Loucy (cell line): ENCODE results near the gene RHEBL1.
A peak's percentile ranks its signal among the peaks of the same experiment; 100 is the strongest.

Source experiments
- H2AFZ ChIP-seq: fragments of 200-600 bp; sonication (generic); 2 replicates; pipeline ENCODE4 v1.6.0; 2016; ENCODE audit warnings: antibody characterized with exemption, mild to moderate bottlenecking, low read length, moderate library complexity
- H3F3A ChIP-seq: fragments of 200-600 bp; 2 replicates; pipeline ENCODE4 v1.6.0; 2016; ENCODE audit warnings: antibody characterized with exemption, low read depth, mild to moderate bottlenecking
- H3K27me3 ChIP-seq: fragments of 200-600 bp; sonication (generic); 2 replicates; pipeline ENCODE4 v1.6.1; 2014; ENCODE audit warnings: low read length, mild to moderate bottlenecking; ENCODE audit not compliant: insufficient read depth, poor library complexity, severe bottlenecking
- H3K36me3 ChIP-seq: fragments of 200-600 bp; sonication (generic); 2 replicates; pipeline ENCODE4 v1.6.1; 2016; ENCODE audit warnings: low read length; ENCODE audit not compliant: insufficient read depth
- H3K4me1 ChIP-seq: fragments of 200-600 bp; sonication (generic); 2 replicates; pipeline ENCODE4 v1.5.1; 2014; ENCODE audit warnings: low read length, mild to moderate bottlenecking; ENCODE audit not compliant: insufficient read depth, poor library complexity, severe bottlenecking
- H3K4me2 ChIP-seq: fragments of 200-600 bp; sonication (generic); 2 replicates; pipeline ENCODE4 v1.6.0; 2014; ENCODE audit warnings: antibody characterized with exemption, low read length, low read depth, mild to moderate bottlenecking; ENCODE audit not compliant: poor library complexity, severe bottlenecking
- H3K4me3 ChIP-seq: fragments of 200-600 bp; sonication (generic); 2 replicates; pipeline ENCODE4 v1.5.1; 2014; ENCODE audit warnings: low read length, mild to moderate bottlenecking, mixed read lengths; ENCODE audit not compliant: poor library complexity, severe bottlenecking
- H3K79me2 ChIP-seq: fragments of 200-600 bp; sonication (generic); 2 replicates; pipeline ENCODE4 v1.6.1; 2014; ENCODE audit warnings: low read length; ENCODE audit not compliant: insufficient read depth
- H3K9ac ChIP-seq: fragments of 200-600 bp; sonication (generic); 2 replicates; pipeline ENCODE4 v1.6.0; 2014; ENCODE audit warnings: mild to moderate bottlenecking, low read depth, low read length, moderate library complexity; ENCODE audit not compliant: poor library complexity, severe bottlenecking
- H3K9me2 ChIP-seq: fragments of 200-600 bp; sonication (generic); replicated peaks from 2 replicates; pipeline ENCODE4 v1.6.1; 2016; ENCODE audit warnings: low read depth, low read length, mixed read lengths
- H3K9me3 ChIP-seq: fragments of 200-600 bp; sonication (generic); 2 replicates; pipeline ENCODE4 v1.6.1; 2014; ENCODE audit warnings: mild to moderate bottlenecking, antibody characterized with exemption, low read length, low read depth; ENCODE audit not compliant: insufficient read depth
- H4K20me1 ChIP-seq: fragments of 200-600 bp; sonication (generic); 2 replicates; pipeline ENCODE4 v1.6.0; 2014; ENCODE audit warnings: antibody characterized with exemption, low read length, mild to moderate bottlenecking; ENCODE audit not compliant: insufficient read depth, poor library complexity, severe bottlenecking
- EZH2phosphoT487 ChIP-seq: fragments of 200-600 bp; IDR thresholded peaks from 2 replicates; pipeline ENCODE4 v1.6.1; 2018; ENCODE audit warnings: antibody characterized with exemption, mild to moderate bottlenecking, moderate library complexity, borderline replicate concordance
- TF ChIP-seq, protein P1 (sequence below): fragments of 200-600 bp; sonication (generic); conservative IDR thresholded peaks from 2 replicates; pipeline ENCODE4 v1.5.1; 2014; ENCODE audit warnings: mild to moderate bottlenecking, antibody characterized with exemption, low read length

RHEBL1 gene

DNA sequence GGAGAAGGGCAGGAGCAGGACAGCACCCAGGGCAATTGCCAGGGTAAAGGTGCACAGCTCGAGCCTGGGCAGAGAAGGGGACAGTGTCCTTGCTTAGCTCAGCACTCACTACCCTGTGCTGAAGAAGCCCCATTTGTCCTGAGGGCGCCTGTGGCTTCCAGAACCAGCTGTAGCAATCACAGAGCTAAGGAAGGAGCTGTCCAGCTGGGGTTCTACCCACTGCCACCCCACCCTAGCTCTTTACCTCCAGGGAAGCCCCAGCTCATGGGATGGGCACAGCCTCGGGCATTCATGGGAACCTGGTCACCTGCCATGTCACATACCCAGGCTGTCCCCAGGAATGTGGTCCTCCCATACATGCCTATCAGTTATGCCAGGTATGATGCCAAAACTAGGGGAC, 35.0 kb upstream of the RHEBL1 start:
- Histone ChIP-seq H3K9me3 (no peaks in the 10 kb centered on the region), H3K4me3 (no peak overlapping the region), H3K4me2 (peak overlapping the region; percentile 30), H2AFZ (no peak overlapping the region), H3K36me3 (peaks cover 35% of the 10 kb centered on the region; the same call in 1 of the 2 replicates), H3K4me1 (peaks cover 34% of the 10 kb centered on the region), H3F3A (no peaks in the 10 kb centered on the region), H3K9ac (no peak overlapping the region), H3K27me3 (no peaks in the 10 kb centered on the region), H4K20me1 (peaks cover 13% of the 10 kb centered on the region), H3K9me2 (no peaks in the 10 kb centered on the region), H3K79me2 (peaks cover 33% of the 10 kb centered on the region)
- TF ChIP-seq, protein P1, sequence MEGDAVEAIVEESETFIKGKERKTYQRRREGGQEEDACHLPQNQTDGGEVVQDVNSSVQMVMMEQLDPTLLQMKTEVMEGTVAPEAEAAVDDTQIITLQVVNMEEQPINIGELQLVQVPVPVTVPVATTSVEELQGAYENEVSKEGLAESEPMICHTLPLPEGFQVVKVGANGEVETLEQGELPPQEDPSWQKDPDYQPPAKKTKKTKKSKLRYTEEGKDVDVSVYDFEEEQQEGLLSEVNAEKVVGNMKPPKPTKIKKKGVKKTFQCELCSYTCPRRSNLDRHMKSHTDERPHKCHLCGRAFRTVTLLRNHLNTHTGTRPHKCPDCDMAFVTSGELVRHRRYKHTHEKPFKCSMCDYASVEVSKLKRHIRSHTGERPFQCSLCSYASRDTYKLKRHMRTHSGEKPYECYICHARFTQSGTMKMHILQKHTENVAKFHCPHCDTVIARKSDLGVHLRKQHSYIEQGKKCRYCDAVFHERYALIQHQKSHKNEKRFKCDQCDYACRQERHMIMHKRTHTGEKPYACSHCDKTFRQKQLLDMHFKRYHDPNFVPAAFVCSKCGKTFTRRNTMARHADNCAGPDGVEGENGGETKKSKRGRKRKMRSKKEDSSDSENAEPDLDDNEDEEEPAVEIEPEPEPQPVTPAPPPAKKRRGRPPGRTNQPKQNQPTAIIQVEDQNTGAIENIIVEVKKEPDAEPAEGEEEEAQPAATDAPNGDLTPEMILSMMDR = no peak
- no peak for TF ChIP-seq EZH2phosphoT487

DNA sequence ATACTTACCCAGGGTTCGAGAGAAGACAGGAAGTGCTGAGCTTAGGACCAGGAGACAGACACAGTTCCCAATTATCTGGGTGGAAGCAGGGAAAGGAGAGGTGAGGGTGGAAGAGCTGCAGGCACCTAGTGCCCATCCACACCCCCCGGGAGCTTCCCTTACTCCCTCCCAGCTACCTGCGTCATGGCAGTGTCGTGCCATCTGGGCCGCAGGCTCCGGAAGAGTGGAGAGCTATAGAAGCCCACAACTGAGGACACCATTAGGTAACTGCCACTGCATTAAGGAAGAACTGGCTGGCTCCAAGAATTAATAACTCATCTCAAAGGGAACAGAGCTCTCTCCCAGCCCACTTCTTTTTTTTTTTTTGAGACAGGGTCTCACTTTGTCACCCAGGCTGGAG, 30.6 kb upstream of the RHEBL1 start:
- peaks cover 44% of the 10 kb centered on the region; the same call in 1 of the 2 replicates for H3K36me3 ChIP-seq
- H3K4me2 ChIP-seq = no peak overlapping the region
- no peaks in the 10 kb centered on the region for H4K20me1 ChIP-seq
- H3K4me1 ChIP-seq = peaks cover 9% of the 10 kb centered on the region
- H3K27me3 ChIP-seq = no peaks in the 10 kb centered on the region
- no peak for TF ChIP-seq EZH2phosphoT487
- TF ChIP-seq, protein P1 = no peak
- no peaks in the 10 kb centered on the region for H3K9me2 ChIP-seq
- no peak overlapping the region for H3K9ac ChIP-seq
- H3K4me3 ChIP-seq = no peak overlapping the region
- H3K9me3 ChIP-seq = no peaks in the 10 kb centered on the region
- no peaks in the 10 kb centered on the region for H3F3A ChIP-seq
- H2AFZ ChIP-seq = no peak overlapping the region
- peaks cover 2% of the 10 kb centered on the region; the same call in 1 of the 2 replicates for H3K79me2 ChIP-seq

DNA sequence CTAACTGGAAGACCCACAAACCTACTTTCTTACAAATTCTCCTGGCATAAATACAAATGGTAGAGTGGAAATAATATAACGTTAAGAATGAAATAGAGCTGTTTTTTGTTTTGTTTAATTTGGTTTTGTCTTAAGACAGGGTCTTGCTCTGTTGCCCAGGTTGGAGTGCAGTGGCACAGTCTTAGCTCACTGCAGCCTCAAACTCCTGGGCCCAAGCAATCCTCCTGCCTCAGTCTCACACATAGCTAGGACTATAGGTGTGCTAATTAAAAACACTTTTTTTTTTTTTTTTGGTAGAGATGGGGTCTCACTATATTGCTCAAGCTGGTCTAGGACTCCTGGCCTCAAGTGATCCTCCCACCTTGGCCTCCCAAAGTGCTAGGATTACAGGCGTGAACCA, 28.9 kb upstream of the RHEBL1 start:
- Histone ChIP-seq H3K4me3 (no peak overlapping the region), H3K9me3 (no peaks in the 10 kb centered on the region), H3K9me2 (no peaks in the 10 kb centered on the region), H4K20me1 (no peaks in the 10 kb centered on the region), H3K9ac (no peak overlapping the region), H3K27me3 (no peaks in the 10 kb centered on the region), H3K79me2 (no peaks in the 10 kb centered on the region), H3F3A (no peaks in the 10 kb centered on the region), H3K36me3 (peaks cover 43% of the 10 kb centered on the region; the same call in 1 of the 2 replicates), H2AFZ (no peak overlapping the region), H3K4me1 (no peaks in the 10 kb centered on the region), H3K4me2 (no peak overlapping the region)
- no peak for TF ChIP-seq EZH2phosphoT487
- TF ChIP-seq, protein P1 = no peak
